Ovary (tissue), 9 donors: ENCODE measurements around the gene ZNF609. TPM values are rescaled to one million over a fixed set of nuclear protein-coding genes. Genes with fewer than 3 reads are reported as not detected.

Experiments used
- DNase-seq, 5 donors: peaks; one replicate each; pipeline ENCODE4 v3.0.0-alpha.2; 2019 to 2020
- H3K27ac ChIP-seq, 2 donors: fragments of 200-600 bp; one replicate each; pipeline versions ENCODE4 v1.5.1 to v1.8.0; 2019 to 2022
- H3K27me3 ChIP-seq: fragments of 200-600 bp; one replicate; pipeline ENCODE4 v1.8.0; 2022
- H3K36me3 ChIP-seq: fragments of 200-600 bp; sonication (generic); one replicate; pipeline ENCODE4 v1.5.1; 2019
- H3K4me1 ChIP-seq: one replicate; pipeline ENCODE4 v1.8.1; 2013; ENCODE audit warnings: mild to moderate bottlenecking, moderate library complexity; ENCODE audit not compliant: insufficient read depth
- H3K4me3 ChIP-seq: fragments of 200-600 bp; sonication (generic); one replicate; pipeline ENCODE4 v1.5.1; 2017
- H3K9me3 ChIP-seq, 2 donors: fragments of 200-600 bp in 1 of 2; sonication (generic) in 1 of 2; one replicate each; pipeline versions ENCODE4 v1.5.1 to v1.8.1; 2013 to 2019; ENCODE audit warnings: mild to moderate bottlenecking in 1 of 2, moderate library complexity in 1 of 2
- EP300 ChIP-seq: sonication (generic); formaldehyde crosslinking; IDR thresholded peaks from one replicate; pipeline ENCODE4 v1.6.1; 2017; ENCODE audit warnings: antibody characterized with exemption
- POLR2A ChIP-seq: fragments of 450-650 bp; IDR thresholded peaks from one replicate; pipeline ENCODE4 v1.6.1; 2017; ENCODE audit warnings: antibody characterized with exemption, mild to moderate bottlenecking, moderate library complexity
- WGBS, 3 donors: extraction: QIAGEN DNeasy Blood & Tissue Kit in 1 of 3; methylation state at CpG; one replicate each; pipeline versions ENCODE4 v1.1.5 to v1.1.7; 2013 to 2017; 5-methylcytosine and 5-hydroxymethylcytosine counted together
- intact Hi-C, 4 donors: fragments of 100-400 bp; cut with DNase I; formaldehyde crosslinking; loops; one replicate each; pipeline versions ENCODE4 v1.11.0 to v1.15.1; 2022 to 2023
- polyA plus RNA-seq, 2 donors: library from polyadenylated mRNA; stranded (reverse); fragments of 200-250 nt in 1 of 2; fragments of 350-450 nt in 1 of 2; fragmentation: Illumina TruSeq in 1 of 2; extraction: RNeasy Lipid Tissue Mini Kit (QIAGEN cat#74804) in 1 of 2; gene quantifications; one replicate each; pipeline ENCODE4 v1.2.3, GENCODE V29; 2013 to 2014
- total RNA-seq, 7 donors: library from RNA; depleted of rRNA in 2 of 7; stranded (reverse); fragments of >200 nt in 2 of 7; fragmentation: NEBNext Ultra II Directional in 3 of 7; extraction: Animal tissue kit (Norgen Biotek cat#: 25700) in 3 of 7; gene quantifications; one replicate each; pipeline versions ENCODE4 v1.1.0 to v1.2.4, GENCODE V29; 2016 to 2023
- TF ChIP-seq, protein P1 (sequence below), 3 donors: fragments of 450-650 bp in 2 of 3; fragments of 200-600 bp in 1 of 3; IDR thresholded peaks; one replicate each; pipeline versions ENCODE4 v1.5.1 to v1.8.0; 2016 to 2022; ENCODE audit warnings: antibody characterized with exemption in 3 of 3, mild to moderate bottlenecking in 1 of 3
- donor health status: DM: no; HTN: no; CAD: no; lungs with moderate emphysema.
- donor health status: DM: no; HTN: no; CAD: no.
- donor health status: Bipolar disorder and iron deficiency.
- donor health status: DM: yes; HTN: yes; CAD: no.
- donor health status: DM: no; HTN: no; CAD: no.
- donor health status: DM: yes; HTN: yes; CAD: no.

The ZNF609 gene
- total and polyA plus RNA-seq, 9 donors = 18.4 to 63.6 (median 40.7) TPM

DNA sequence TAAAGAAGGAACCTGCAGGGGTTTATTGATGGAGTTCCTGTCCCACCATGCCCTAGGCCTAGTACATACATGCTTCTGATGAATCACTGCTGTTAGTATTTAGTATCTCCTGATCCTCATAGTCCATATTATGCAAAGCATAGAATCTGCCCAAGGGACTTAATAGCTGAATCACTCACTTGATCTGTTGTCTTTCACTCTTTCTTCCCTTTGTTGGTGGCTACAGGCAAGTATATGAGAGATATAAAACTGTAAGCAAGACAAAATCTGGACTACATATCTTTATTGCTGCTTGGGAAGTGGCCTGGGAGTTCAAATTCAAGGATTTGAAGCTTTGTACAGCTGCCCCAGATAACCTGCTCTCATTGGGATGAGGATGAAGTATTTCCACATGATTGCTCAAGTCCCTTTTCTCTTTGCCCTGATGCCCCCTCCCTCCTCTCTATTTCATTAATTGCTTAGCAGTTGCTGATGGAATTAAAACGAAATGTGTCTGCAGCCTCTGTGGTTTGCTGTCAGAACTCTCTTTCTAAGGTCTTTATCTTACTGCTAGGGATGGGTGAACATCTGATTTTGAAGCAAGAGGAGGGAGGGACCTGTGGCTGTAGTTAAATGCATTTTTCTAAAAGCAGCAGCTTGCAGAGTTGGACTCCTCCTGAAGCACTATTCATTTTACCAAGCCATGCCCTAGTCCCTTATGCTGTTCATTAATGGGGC is 114.1 kb downstream of the ZNF609 start:
- TF ChIP-seq EP300 (no peak), POLR2A (no peak)
- TF ChIP-seq, protein P1, sequence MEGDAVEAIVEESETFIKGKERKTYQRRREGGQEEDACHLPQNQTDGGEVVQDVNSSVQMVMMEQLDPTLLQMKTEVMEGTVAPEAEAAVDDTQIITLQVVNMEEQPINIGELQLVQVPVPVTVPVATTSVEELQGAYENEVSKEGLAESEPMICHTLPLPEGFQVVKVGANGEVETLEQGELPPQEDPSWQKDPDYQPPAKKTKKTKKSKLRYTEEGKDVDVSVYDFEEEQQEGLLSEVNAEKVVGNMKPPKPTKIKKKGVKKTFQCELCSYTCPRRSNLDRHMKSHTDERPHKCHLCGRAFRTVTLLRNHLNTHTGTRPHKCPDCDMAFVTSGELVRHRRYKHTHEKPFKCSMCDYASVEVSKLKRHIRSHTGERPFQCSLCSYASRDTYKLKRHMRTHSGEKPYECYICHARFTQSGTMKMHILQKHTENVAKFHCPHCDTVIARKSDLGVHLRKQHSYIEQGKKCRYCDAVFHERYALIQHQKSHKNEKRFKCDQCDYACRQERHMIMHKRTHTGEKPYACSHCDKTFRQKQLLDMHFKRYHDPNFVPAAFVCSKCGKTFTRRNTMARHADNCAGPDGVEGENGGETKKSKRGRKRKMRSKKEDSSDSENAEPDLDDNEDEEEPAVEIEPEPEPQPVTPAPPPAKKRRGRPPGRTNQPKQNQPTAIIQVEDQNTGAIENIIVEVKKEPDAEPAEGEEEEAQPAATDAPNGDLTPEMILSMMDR (IDR thresholded peaks at IDR 0.05) = no peak
- Histone ChIP-seq H3K4me3 (no peak overlapping the region), H3K4me1 (peaks cover 3% of the 10 kb centered on the region), H3K9me3 (no peaks in the 10 kb centered on the region), H3K27ac (no peak overlapping the region), H3K27me3 (no peaks in the 10 kb centered on the region), H3K36me3 (no peaks in the 10 kb centered on the region)
- 31 to 44% (median 33%) methylated on average over 1 of the region's 1 CpG for WGBS, 3 donors
- DNase-seq = no peak
- intact Hi-C loops = no loop called here

DNA sequence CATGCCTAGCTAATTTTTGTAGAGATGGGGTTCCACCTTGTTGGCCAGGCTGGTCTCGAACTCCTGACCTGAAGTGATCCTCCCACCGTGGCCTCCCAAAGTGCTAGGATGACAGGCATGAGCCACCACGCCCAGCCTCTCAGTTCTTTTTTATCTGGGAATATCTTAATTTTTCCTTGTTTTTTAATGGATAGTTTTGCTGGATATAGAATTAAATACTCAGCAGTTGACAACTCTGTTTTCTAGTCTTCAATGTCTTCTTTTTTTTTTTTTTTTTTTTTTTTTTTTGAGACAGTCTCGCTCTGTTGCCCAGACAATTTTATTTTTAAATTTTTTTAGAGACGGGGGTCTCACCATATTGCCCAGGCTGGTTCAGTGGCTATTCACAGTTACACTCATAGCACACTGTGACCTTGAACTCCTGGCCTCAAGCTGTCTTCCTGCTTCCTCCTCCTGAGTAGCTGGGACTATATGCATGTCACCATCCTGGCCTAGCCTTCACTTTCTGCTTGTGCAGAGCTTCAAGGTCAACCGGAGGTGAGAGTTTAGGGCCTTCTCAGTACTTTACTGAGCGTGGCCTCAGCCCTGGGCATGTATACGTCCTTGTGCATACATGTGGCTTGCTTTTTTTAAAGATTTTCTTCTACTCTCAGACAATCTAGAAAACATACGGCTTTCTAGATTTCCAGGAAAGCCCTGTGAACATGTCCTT is 120.5 kb downstream of the ZNF609 start:
- H3K36me3 ChIP-seq = no peaks in the 10 kb centered on the region
- intact Hi-C loops = no loop called here
- H3K9me3 ChIP-seq = no peaks in the 10 kb centered on the region
- H3K27me3 ChIP-seq = no peaks in the 10 kb centered on the region
- no peak overlapping the region for H3K27ac ChIP-seq
- WGBS, 3 donors = 95 to 98% (median 95%) methylated on average over 9 of the region's 9 CpGs
- H3K4me1 ChIP-seq = peaks cover 3% of the 10 kb centered on the region
- no peak for DNase-seq
- TF ChIP-seq, protein P1 (IDR thresholded peaks at IDR 0.05) = no peak
- TF ChIP-seq POLR2A (no peak), EP300 (no peak)
- H3K4me3 ChIP-seq = no peak overlapping the region

DNA sequence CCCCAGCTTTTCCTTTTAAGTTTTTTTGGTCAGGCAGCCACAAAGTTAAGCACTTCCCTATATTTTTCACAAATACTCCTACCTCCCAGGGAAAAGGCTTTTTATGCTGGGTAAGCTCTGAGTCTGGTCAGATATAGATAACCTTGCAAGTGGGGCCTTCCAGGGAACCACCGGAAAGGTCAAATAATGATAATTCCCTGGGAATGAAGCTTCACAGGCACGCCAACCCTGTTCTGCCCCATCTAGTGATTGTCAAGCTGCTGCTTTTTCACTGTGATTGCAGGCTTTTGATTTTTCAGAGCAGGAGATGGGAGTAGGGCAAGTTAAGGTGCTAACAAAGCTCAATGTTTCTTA is 121.0 kb downstream of the ZNF609 start:
- Histone ChIP-seq H3K4me3 (no peak overlapping the region), H3K4me1 (peaks cover 6% of the 10 kb centered on the region), H3K27me3 (no peaks in the 10 kb centered on the region), H3K9me3 (no peaks in the 10 kb centered on the region), H3K36me3 (no peaks in the 10 kb centered on the region), H3K27ac (no peak overlapping the region)
- DNase-seq = no peak
- TF ChIP-seq, protein P1 (IDR thresholded peaks at IDR 0.05) = no peak
- TF ChIP-seq EP300 (no peak), POLR2A (no peak)
- 93 to 100% (median 97%) methylated on average over 2 of the region's 2 CpGs for WGBS, 3 donors
- intact Hi-C loops = no loop called here

DNA sequence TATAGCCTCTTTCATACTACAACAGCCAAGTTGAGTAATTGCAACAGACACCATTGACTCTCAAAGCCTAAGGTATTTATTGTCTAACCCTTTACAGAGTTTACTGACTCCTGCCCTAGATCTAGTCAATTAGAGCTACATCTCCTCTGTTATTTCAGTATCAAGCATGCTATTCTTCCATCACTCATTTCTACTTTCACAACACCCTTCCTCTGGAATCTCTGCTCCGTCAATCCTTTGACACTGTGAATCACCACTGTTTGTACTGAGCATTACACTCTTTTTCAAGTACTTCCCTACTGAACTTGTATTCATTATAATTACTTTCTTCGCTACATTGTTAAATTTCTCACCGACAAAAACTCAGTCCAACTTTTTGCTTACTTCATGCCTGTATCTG is 121.8 kb downstream of the ZNF609 start:
- no peaks in the 10 kb centered on the region for H3K27me3 ChIP-seq
- intact Hi-C loops = no loop called here
- H3K4me1 ChIP-seq = peaks cover 7% of the 10 kb centered on the region
- DNase-seq = no peak
- H3K27ac ChIP-seq = no peak overlapping the region
- H3K4me3 ChIP-seq = no peak overlapping the region
- WGBS, 3 donors = 94 to 98% (median 94%) methylated on average over 3 of the region's 3 CpGs
- H3K36me3 ChIP-seq = no peaks in the 10 kb centered on the region
- no peak for TF ChIP-seq EP300
- TF ChIP-seq, protein P1 (IDR thresholded peaks at IDR 0.05) = no peak
- no peak for TF ChIP-seq POLR2A
- no peaks in the 10 kb centered on the region for H3K9me3 ChIP-seq
